ENCODE results near the gene SLC4A4.

The SLC4A4 gene

GRCh38 chr4:71338846-71339593, at the start of gene SLC4A4:
Gene SLC4A4 (plus strand): TSS chr4:71339020.
- no peak for DNase-seq

DNA sequence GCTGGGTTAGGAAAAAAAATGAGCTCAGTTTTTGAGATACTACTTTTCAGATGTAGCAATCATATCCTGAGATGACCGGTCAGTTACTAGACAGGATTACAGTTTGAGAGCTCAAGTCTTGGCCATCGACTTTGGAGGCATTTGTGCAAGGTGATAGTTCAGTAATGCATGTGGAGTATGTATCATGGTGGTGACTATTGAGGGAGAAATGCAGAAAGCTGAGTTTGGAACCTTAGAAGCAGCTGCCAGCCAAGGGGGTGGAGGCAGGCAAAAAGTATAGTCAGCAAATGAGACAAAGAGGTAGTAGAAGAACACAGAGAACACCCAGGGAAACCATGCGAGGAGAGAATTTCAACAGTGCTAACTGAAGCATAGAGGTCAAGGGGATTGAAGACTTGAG, 48.7 kb upstream of the SLC4A4 start:
- no peak for DNase-seq

GRCh38 chr4:71290476-71290875, 48.3 kb upstream of the SLC4A4 start:
- no peak for DNase-seq

DNA sequence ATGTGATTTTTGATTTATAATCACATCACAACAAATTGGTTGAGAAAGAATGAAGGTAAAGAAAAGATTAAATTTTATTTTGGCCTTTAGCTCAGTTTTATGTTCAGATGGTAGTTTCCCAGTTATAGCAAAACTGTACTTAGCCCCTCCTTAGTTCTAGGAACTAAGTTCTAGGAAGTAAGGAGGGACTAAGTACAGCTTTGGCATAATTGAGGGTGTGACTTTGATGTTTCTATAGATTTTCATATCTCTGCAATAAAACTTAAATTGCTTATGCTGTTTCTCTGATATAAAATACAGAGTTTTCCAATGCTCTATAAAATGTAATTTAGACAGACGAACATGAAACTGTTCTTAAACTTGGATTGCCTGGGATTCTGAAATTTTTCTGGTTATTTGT, 46.6 kb upstream of the SLC4A4 start:
- DNase-seq, result no peak

- DNase-seq, result no peak
These were observed 45.1 kb upstream of the SLC4A4 start for GRCh38 chr4:71293705-71294104.

- DNase-seq, result no peak
These were observed 44.5 kb upstream of the SLC4A4 start for GRCh38 chr4:71294301-71294700.

- DNase-seq, result no peak
These were observed 41.9 kb upstream of the SLC4A4 start for GRCh38 chr4:71296945-71297344.

DNA sequence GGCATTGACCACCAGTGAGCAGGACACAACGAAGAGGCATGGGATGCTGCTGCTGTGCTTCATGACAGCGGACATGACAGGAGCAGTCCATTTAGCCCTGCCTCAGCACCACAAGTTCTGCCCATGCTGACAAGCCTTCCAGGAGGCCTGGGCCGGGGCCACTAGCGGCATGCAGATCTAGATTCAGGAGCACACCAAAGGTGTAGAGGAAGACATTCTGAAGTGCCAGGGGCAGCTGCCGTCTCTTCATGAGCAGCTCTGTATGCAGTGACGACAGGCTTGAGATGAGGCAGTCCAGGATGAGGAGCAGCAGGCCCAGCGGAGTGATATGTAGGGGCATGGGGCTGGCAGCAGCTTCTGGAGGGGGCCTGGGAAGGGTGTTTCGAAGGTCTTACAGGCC, 38.5 kb upstream of the SLC4A4 start:
- DNase-seq, result no peak

DNA sequence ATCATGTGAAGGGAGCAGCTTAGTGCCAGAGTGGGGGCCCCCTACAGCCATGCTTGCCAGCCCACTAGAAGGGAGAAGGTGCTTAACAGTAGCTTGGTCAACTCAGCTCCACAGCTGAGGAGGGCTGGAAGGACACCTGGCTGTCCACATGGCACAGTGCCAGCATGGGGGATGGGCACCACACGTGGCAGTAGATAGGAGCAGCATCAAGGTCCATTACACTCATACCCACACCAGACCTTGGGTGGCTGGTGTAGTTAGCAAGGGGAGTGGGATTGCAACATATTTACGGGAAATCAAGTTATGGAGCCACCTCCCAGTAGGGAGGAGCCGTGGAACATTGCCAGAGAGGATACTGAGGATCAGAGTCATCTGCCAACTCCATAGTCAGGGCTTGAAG, 37.9 kb upstream of the SLC4A4 start:
- DNase-seq, result no peak

DNA sequence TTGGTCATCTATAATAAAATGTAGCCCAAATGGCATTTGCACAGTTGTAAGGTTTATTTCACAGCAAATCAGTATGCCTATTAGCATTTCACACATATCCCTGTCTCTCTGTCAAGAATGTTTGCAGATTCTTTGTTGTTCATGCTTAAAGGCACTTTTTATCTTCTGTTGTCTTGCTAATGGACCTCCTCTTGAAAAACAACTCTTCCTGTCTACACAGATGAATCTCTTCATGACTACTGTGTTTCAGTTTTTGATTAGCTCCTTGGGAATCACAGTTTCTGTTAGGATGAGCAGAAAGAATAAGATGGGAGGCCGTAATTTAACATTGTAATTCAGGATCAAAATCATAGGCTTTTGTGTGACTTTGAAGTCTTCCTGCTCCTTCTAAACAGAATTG, 35.5 kb upstream of the SLC4A4 start:
- DNase-seq, result no peak

DNA sequence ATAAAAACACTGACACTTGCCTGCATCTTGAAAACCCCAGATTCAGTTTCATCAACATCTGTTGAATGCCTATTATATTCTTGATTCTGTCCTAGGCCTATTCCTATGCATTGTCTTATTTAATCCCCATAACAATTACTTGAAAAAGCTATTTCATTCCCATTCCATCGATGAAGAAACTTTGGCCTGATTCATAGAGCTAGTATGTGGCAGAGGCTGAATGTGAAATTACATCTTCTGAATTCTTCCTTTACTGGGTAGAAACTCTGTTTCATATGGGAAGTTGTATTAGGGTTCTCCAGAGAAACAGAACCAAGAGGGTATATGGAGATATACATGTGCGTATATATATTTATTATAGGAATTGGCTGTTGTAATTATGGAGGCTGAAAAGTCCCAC, 35.0 kb upstream of the SLC4A4 start:
- DNase-seq, result no peak

DNA sequence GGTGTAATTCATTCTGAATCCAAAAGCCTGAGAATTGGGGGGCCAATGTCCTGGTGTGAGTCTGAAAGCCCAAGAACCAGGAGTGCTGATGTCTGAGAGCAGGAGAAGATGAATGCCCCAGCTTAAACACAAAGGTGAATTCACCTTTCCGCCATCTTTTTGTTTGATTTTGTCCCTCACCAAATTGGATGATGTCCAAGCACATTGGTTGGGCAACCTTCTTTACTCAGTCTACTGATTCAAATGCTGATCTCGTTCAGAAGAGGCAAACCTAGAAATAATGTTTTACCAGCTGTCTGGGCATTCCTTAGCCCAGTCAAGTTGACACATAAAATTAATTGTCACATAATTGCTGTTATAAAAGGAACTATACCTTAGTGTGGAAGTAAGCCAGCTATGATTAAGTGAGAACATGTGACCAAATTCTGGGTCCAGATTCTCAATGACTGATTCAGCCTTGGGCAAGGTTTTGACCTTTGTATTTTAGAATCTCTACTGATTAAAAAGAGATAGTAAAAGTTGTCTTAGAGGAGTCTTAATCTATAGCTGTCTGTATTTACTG, 34.5 kb upstream of the SLC4A4 start:
- no peak for DNase-seq

- no peak for DNase-seq
These were observed 31.1 kb upstream of the SLC4A4 start for GRCh38 chr4:71307729-71308128.

DNA sequence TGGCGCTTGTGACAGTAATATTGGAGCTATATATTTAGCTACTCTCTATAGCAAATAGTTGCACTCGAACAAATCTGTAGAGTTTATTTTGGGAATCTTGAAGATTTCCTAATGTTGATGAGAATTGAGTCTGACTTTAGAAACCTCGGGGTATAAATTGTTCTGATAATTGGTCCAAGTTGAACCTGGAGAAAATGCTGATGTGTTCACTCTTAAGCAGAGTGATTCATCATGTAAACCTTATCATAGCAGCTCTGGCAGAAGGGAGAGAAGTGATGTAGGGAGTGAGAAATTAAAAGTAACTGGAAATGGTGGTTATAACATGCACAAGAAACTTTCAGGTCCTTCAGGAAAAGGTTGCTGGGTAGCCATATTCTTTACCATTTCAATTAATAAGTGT, 16.4 kb upstream of the SLC4A4 start:
- no peak for DNase-seq

DNA sequence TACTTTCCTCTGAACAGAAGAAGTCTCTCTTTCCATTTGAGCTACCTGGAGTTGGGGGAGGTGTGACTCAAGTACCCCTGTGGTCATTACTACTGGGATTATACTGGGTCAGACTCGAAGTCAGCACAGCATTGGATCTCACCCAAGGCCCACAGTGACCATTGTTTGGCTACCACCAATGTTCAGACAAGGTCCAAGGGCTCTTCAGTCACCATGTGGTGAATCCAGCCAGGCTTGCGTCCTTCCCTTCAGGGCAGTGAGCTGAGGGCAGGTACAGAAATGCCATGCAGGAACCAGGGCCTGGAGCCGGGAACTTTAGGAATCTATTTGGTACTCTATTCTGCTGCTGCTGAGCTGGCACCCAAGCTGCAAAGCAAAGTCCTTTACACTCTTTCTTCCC, 5.5 kb upstream of the SLC4A4 start:
- no peak for DNase-seq

DNA sequence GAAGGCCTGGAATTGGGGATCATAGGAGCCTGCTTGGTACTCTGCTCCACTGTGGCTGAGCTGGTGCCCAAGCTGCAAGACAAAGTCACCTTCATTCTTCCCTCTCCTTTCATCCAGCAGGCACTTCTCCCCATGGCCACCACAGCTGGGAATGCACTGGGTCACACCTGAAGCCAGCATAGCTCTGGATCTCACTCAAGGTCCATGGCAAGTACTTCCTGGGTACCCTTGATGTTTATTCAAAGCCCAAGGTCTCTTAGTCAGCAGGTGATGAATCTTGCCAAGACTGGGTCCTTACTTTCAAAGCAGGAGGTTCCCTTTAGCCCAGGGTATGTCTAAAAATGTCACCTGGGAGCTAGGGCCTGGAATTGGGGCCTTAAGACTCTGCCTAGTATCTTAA, 4.9 kb upstream of the SLC4A4 start:
- DNase-seq, result no peak

DNA sequence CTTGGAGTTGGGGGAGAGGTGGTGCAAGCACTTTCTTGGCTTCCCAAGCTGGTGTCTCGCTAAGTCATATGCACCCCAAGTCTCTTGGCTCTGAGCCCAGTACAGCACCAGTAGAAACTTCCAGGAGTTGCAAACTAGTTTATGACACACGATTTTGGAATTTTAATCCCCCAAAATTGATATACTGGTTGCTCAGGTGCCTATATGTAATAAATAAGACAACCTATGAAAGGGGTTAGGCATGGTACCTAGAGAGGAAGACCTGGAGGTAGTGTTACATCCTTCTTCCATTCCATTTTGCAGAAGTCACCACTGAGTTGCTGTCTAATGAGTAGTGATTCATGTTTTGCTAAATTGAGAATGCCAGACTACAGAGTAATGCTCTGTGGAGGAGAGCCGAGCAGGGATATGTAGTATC, 4.3 kb upstream of the SLC4A4 start:
- DNase-seq, result no peak

- no peak for DNase-seq
These were observed 5.0 kb downstream of the SLC4A4 start for GRCh38 chr4:71343670-71344466.

- DNase-seq, result no peak
These were observed 7.9 kb downstream of the SLC4A4 start for GRCh38 chr4:71346710-71347109.

- DNase-seq, result no peak
These were observed 9.8 kb downstream of the SLC4A4 start for GRCh38 chr4:71348586-71348985.

GRCh38 chr4:71355045-71355444, 16.2 kb downstream of the SLC4A4 start:
- no peak for DNase-seq

DNA sequence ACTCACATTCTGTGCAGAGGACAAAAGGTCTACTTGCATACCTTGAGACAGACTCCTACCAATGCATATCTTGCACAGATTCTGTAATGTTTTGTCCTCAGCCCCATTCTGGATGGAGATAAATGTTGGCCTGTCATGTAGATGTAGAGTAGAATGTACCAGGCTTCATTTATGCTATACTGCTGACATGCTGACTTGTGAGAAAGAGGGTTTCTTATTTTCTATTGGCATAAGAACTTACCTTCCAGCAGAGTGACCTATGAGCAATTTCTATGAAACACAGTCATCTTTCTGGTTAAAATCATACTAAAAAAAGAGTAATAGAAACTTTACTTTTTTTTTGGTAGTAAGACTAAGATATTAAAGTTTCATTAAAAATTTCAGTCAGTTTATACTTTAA, 17.2 kb downstream of the SLC4A4 start:
- no peak for DNase-seq

- DNase-seq, result no peak
These were observed 18.3 kb downstream of the SLC4A4 start for GRCh38 chr4:71356924-71357663.

DNA sequence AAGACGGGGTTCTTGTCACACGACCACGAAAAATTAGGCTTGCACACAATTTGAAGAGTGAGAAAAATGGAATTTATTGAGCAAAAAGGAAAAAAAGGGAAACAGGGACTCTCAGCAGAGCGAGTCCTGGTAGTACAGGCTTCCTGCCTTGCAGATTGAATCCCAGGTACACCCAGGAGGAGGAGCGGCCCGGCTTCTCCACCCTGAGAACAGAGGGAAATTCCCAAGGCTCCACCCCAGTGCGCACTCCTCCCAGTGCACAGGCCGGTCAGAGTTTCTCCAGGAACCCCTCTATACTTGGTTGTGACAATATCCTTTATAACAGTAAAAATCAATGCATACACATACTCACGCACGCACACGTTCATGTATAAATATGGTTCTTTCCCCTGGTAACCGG, 22.0 kb downstream of the SLC4A4 start:
- DNase-seq, result no peak

Data from NCI-H1092 (cell line).